Measurements from ENCODE around the gene HIVEP2. TPM values are rescaled to one million over a fixed set of nuclear protein-coding genes. Genes with fewer than 3 reads are reported as not detected.
A peak's percentile ranks its signal among the peaks of the same experiment; 100 is the strongest.

Gene HIVEP2
- polyA plus RNA-seq, 1 donor from 2014 or later = 5.9 TPM

DNA sequence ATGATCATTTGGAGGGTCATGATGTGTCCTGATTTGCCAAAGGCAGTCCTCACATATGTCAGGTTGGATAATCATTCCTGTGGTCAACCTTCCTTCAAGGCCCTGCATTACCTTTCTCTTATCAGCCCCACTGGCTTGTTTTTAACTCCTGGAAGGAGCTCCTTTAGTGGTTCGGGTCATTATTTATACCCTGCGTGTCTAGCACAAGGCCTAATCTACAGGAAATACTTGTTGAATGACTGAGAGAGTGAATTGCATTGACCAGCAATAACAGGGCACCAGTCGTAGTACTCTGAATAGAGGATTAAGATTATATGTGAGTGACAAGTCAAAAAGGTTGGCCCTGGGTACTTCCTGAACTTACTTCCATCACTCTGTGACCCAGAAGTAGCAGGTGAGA, 4.5 kb downstream of the HIVEP2 start:
- H3K4me3 Mint-ChIP-seq = no peak overlapping the region
- H3K27me3 Mint-ChIP-seq = no peaks in the 10 kb centered on the region
- H3K36me3 Mint-ChIP-seq = no peaks in the 10 kb centered on the region
- peak overlapping the region in 1 of 3 donors; percentile 67 for H3K27ac Mint-ChIP-seq
- peaks cover 0 to 2% (median 0%) of the 10 kb centered on the region in 3 donors for H3K9me3 Mint-ChIP-seq
- peaks cover 44 to 56% (median 45%) of the 10 kb centered on the region in 3 donors for H3K4me1 Mint-ChIP-seq

DNA sequence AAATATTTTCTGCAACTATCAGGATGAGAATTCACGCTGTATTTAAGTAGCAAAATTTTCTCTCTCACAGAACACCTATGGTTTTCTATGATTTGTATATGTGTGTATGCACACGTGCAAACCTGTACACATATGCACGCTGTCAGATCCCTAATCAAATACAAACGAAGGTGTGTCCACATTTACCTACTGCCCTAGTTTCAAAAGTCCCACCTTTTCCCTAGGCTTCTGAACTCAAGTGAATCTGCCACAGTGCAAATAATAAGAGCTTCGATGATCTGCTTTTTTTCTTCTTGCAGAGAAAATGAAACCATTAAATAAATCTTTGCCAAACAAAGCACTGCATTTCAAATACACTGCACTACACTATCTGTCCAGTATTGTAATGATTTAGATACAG, 6.5 kb downstream of the HIVEP2 start:
- no peaks in the 10 kb centered on the region for H3K27me3 Mint-ChIP-seq
- H3K4me3 Mint-ChIP-seq = peak overlapping the region in 1 of 4 donors; percentile 61
- H3K9me3 Mint-ChIP-seq = no peaks in the 10 kb centered on the region
- no peak overlapping the region for H3K27ac Mint-ChIP-seq
- peaks cover 1% of the 10 kb centered on the region for H3K36me3 Mint-ChIP-seq
- H3K4me1 Mint-ChIP-seq = peaks cover 58 to 69% (median 60%) of the 10 kb centered on the region in 3 donors

DNA sequence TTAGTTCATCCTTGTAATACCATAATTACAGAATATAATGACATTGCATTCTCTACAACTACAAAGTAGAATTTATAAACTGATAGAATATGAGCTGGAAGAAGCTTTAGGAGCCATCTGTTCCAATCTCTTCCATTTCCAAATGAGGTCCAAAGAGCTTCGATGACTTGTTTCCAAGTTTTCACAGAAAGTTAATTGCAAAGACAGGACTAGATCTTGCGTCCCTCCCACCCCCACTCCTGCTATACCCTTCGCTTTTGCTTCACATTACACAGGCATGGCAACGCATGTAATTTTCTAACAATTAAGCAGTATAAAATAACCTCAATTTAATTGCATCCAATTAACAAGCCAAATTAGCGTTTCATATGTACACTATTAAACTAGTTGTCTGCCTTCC, 7.0 kb downstream of the HIVEP2 start:
- peaks cover 60 to 70% (median 60%) of the 10 kb centered on the region in 3 donors for H3K4me1 Mint-ChIP-seq
- no peaks in the 10 kb centered on the region for H3K27me3 Mint-ChIP-seq
- H3K36me3 Mint-ChIP-seq = peaks cover 1% of the 10 kb centered on the region
- H3K27ac Mint-ChIP-seq = peak overlapping the region in 2 of 3 donors; percentile 18 to 39
- no peaks in the 10 kb centered on the region for H3K9me3 Mint-ChIP-seq
- H3K4me3 Mint-ChIP-seq = peak overlapping the region in 1 of 4 donors; percentile 61

DNA sequence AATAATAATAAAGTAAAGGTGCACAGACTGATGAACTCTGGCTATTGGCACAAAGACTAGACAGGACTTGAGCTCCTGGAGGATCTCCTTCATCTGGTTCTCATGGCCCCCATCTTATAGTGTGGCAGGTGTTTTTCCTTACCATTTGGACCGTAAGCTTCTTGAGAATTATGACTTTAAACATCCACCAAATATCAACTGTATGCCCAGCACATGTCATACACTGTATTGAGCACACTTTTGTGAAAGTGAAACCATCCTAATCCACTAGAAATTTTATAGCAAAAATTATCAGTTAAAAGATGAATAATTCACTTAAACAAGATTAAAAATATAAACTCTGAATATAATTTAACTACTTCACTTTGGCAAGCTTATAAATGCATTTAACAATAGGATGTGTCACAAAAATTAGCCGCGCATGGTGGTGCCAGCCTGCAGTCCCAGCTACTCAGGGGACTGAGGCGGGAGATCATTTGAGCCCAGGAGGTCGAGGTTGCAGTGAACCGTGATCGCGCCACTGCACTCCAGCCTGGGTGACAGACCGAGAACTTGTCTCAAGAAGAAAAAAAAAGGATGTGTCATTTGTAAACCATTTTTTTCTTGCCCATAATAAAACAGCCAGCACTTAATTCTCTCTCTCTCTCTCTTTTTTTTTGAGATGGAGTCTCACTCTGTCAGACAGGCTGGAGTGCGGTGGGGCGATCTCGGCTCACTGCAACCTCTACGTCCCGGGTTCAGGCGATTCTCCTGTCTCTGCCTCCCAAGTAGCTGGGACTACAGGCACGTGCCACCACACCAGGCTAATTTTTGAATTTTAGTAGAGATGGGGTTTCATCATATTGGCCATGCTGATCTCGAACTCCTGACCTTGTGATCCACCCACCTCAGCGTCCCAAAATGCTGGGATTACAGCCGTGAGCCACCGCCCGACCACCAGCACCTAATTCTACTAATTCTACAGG, 9.1 kb downstream of the HIVEP2 start:
- Mint-ChIP-seq H3K27me3 (no peaks in the 10 kb centered on the region), H3K36me3 (peaks cover 1% of the 10 kb centered on the region), H3K9me3 (no peaks in the 10 kb centered on the region), H3K4me1 (peaks cover 64 to 71% (median 69%) of the 10 kb centered on the region in 3 donors), H3K4me3 (peak overlapping the region; percentile 54 to 93 (median 88)), H3K27ac (peak overlapping the region; percentile 58 to 93 (median 90))

DNA sequence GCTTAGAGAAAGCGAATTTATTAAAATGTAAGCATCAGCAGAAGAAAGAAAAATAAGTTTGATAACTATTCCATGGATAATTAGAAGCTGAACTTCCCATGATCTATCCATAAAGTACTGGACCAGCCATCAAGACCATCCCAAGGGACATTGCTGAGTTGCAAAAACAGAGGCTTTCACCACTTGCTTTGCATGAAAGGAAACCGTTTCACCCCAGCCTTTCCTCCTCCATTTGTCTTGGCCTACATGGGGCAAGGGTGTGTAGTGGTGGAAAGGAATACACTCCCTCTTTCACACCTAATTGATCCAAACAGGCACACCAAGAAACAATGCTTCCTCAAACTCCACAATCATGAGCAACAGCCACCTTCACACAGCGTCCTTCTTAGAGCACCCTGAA, 10.4 kb downstream of the HIVEP2 start:
- peak overlapping the region; percentile 9 to 94 (median 74) for H3K4me3 Mint-ChIP-seq
- H3K36me3 Mint-ChIP-seq = peaks cover 2% of the 10 kb centered on the region
- peak overlapping the region; percentile 58 to 90 (median 88) for H3K27ac Mint-ChIP-seq
- peaks cover 72 to 78% (median 76%) of the 10 kb centered on the region in 3 donors for H3K4me1 Mint-ChIP-seq
- H3K9me3 Mint-ChIP-seq = no peaks in the 10 kb centered on the region
- H3K27me3 Mint-ChIP-seq = no peaks in the 10 kb centered on the region

DNA sequence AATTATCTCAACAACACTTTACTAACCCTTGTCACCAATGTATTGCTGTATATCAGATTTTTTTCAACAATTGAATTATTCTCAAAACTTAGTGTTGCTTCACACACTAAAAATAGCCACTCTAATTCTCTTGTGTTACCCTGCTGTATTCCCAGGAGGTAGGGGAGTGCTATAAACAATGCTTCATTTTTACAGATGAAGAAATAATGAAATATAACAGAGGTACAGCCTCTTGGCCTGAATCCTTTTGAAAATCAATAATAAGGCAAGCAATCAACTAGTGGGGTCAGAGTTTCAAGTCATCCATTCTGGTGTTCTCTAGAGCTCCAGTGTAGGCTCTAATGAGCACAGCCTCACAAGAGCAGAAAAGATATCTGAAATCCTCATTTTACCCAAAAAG, 10.9 kb downstream of the HIVEP2 start:
- peaks cover 70 to 78% (median 73%) of the 10 kb centered on the region in 3 donors for H3K4me1 Mint-ChIP-seq
- H3K27ac Mint-ChIP-seq = peak overlapping the region; percentile 58 to 90 (median 88)
- peak overlapping the region in 2 of 4 donors; percentile 54 to 94 for H3K4me3 Mint-ChIP-seq
- H3K36me3 Mint-ChIP-seq = peaks cover 2% of the 10 kb centered on the region
- no peaks in the 10 kb centered on the region for H3K9me3 Mint-ChIP-seq
- no peaks in the 10 kb centered on the region for H3K27me3 Mint-ChIP-seq

DNA sequence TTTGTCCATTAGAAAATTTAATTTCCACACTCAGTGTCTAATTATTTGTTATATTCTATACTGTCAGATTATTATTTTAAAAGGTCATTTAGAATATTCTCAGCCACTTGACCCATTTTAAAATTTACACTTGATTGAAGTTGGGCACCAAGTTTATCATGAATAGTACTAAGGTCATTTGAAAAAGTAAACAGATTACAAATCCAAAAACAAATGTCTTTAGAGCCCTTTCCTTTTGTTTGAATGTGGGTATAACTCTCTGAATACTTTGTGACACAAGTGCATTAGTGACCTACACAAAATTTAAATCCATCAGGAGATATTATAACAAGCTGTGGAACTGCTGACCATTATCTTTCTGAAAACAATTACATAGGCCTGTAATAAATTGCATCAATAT, 11.3 kb downstream of the HIVEP2 start:
- H3K36me3 Mint-ChIP-seq = peaks cover 2% of the 10 kb centered on the region
- peaks cover 74 to 81% (median 75%) of the 10 kb centered on the region in 3 donors for H3K4me1 Mint-ChIP-seq
- H3K27ac Mint-ChIP-seq = peak overlapping the region; percentile 58 to 90 (median 74)
- H3K4me3 Mint-ChIP-seq = peak overlapping the region in 2 of 4 donors; percentile 54 to 74
- no peaks in the 10 kb centered on the region for H3K9me3 Mint-ChIP-seq
- H3K27me3 Mint-ChIP-seq = no peaks in the 10 kb centered on the region

DNA sequence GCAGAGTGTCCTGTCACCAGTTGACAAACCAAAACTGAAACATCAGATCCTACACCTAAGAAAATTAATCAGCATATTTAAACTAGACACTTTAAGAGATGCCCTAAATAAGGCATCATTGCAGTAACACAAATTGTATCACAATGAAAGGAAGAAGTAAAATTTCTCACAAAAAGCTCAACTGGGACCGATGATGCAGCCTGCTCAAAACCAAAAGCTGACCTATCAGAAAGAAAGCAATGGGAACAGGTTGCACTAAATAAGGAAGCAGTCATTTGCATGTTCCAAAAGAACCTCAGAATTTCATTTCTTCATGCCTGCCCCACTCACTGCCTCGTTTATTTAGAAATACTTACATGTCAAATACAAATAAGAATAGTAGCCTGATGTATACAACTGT, 12.1 kb downstream of the HIVEP2 start:
- no peaks in the 10 kb centered on the region for H3K27me3 Mint-ChIP-seq
- H3K9me3 Mint-ChIP-seq = no peaks in the 10 kb centered on the region
- H3K36me3 Mint-ChIP-seq = peaks cover 2% of the 10 kb centered on the region
- peaks cover 75 to 76% (median 76%) of the 10 kb centered on the region in 3 donors for H3K4me1 Mint-ChIP-seq
- peak overlapping the region; percentile 17 to 83 (median 53) for H3K4me3 Mint-ChIP-seq
- H3K27ac Mint-ChIP-seq = peak overlapping the region; percentile 8 to 74 (median 28)

DNA sequence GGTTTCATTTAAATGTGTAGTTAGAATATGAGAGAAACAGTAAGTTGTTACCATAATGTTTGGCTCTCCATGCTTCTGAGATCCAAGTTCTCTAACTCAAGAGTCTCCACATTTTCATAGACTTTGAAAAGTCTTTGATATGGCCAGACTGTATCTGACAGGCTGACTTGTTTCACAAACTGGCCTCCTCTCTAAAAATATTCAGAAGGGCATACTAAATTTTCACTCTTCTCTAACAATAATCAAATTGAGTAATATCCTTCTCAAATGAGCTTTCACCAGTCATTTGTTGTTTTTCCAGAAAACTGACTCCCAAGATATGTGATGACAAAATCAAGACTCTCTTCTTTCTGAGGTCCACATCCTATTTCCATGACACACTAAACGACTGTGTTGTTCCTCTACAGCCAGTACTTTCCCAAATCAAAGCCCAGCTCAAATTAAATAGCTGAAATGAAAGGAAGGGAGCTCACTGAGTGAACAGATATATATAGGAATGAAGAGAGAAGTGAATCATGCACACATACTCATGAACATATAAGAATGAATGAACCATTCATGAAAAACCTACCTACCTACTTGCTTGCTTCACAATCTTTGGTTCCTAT, 15.1 kb downstream of the HIVEP2 start:
- no peaks in the 10 kb centered on the region for H3K27me3 Mint-ChIP-seq
- H3K27ac Mint-ChIP-seq = peak overlapping the region; percentile 78 to 88 (median 84)
- H3K4me1 Mint-ChIP-seq = peaks cover 68 to 81% (median 70%) of the 10 kb centered on the region in 3 donors
- peaks cover 2% of the 10 kb centered on the region for H3K36me3 Mint-ChIP-seq
- H3K9me3 Mint-ChIP-seq = no peaks in the 10 kb centered on the region
- H3K4me3 Mint-ChIP-seq = peak overlapping the region; percentile 5 to 80 (median 45)

DNA sequence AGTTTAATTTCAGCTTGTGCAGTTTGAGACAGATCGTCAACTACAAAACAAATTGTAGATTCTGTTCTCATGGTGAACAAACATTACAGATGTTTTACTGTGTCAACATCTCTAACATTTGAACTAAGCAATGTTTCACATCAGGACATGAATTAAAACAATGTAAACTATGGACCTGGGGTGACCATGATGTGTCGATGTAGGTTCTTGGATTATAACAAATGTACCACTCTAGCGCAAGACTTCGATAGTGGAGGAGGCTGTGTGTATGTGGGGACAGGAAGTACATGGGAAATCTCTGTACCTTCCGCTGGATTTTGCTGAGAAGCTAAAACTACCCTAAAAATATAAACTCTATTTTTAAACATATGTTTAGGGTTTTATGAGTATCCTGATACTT, 17.1 kb downstream of the HIVEP2 start:
- Mint-ChIP-seq H3K36me3 (peaks cover 1% of the 10 kb centered on the region), H3K4me3 (peak overlapping the region; percentile 90 to 96 (median 92)), H3K27me3 (no peaks in the 10 kb centered on the region), H3K27ac (peak overlapping the region; percentile 92 to 99 (median 93)), H3K4me1 (peaks cover 49 to 65% (median 50%) of the 10 kb centered on the region in 3 donors), H3K9me3 (no peaks in the 10 kb centered on the region)

DNA sequence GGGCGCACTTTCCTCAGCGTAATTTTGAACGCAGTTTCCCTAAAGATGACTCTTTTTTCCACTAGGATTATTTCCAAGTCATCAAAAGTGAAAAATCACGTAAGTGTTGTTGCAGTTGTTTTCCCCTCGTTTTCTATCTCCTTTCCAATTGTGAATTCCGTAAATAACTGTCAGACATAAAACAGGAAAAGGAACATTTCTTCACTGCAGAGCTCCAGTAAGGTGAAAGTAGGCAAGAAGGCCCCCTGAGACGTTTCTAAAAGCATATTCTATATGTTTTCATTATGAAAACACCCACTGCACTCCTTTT, 17.8 kb downstream of the HIVEP2 start:
- peak overlapping the region; percentile 92 to 99 (median 93) for H3K27ac Mint-ChIP-seq
- H3K4me3 Mint-ChIP-seq = peak overlapping the region; percentile 90 to 96 (median 92)
- no peaks in the 10 kb centered on the region for H3K9me3 Mint-ChIP-seq
- H3K4me1 Mint-ChIP-seq = peaks cover 43 to 59% (median 43%) of the 10 kb centered on the region in 3 donors
- H3K36me3 Mint-ChIP-seq = peaks cover 1% of the 10 kb centered on the region
- no peaks in the 10 kb centered on the region for H3K27me3 Mint-ChIP-seq

DNA sequence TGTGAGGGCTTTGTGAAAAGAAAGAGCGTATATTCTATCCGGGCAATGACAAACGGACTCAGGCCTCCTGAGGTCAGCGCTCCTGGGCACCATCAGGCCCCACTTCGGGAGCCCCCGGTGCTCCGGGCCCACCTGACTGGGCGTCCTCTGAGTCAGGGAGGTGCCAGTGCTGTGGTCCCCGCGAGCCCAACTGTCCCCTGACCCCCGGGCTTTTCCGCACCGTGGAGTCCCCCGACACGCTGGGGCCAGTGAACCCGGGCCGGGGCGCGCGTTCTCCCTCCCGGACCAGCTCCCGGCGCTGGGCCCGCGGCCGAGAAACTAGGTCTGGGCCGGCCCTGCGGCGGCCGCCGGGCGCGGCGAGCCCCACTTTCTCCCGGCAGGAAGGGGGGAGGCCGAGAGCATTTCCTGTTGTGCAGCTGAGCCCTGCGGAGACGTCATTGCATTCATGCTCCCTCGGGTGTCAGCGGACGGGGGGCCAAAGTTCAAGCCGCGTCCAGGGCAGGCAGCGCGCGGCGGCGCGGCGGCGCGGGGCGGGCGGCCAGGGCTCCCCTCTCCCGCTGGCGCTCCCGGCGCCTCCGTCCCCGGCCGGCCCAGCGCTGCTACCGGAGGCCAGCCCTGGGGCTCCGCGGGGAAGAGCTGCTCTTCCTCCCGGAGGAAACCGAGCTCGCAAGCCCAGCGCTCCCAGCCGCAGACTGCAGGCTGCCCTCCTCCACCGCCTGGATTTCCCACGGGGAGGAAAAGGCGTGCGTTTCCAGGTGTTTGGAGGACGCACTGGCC, 18.3 kb downstream of the HIVEP2 start:
- H3K36me3 Mint-ChIP-seq = peaks cover 1% of the 10 kb centered on the region
- H3K27ac Mint-ChIP-seq = peak overlapping the region; percentile 93 to 99 (median 97)
- H3K27me3 Mint-ChIP-seq = no peaks in the 10 kb centered on the region
- H3K4me1 Mint-ChIP-seq = peaks cover 40 to 54% (median 42%) of the 10 kb centered on the region in 3 donors
- no peaks in the 10 kb centered on the region for H3K9me3 Mint-ChIP-seq
- peak overlapping the region; percentile 90 to 96 (median 92) for H3K4me3 Mint-ChIP-seq

DNA sequence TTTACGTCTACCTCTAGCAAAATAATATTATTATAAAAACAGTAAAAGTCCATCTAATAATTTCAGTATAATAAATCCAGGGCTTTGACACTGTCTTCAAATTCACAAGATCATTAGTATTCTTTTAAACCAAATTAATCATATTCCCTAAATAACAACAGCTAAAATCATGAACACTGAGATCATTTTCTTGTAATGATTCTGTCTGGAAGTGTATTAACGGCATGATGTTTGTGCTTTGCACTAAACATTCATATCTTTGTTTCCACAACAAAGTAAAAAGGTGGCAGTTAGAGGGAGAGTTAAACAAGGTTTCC, 18.8 kb downstream of the HIVEP2 start:
- peak overlapping the region; percentile 93 to 99 (median 97) for H3K27ac Mint-ChIP-seq

DNA sequence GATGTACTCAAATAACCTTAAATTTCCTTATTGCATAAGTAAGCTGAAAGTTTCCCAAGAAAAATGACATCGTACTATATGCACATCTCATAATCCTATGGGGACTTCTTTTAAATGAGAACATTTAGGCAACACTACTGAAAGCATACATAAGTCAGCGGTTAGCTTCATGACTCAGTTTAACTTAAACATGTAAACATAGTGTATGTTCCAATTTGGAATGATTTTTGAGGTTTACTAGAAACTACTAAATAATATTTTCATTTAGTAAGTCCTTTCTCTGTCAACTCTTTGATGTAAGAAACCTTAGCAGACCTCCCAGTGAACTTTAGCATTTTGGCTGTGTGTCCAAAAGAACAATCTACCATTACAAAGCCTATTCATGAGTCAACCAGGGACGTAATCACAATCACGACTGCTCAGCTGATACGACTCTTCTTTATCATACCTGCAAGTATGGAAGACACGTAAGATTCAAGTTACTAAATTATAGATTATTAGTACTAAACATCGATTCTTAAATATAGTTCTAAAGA, 19.3 kb downstream of the HIVEP2 start:
- no peaks in the 10 kb centered on the region for H3K9me3 Mint-ChIP-seq
- H3K36me3 Mint-ChIP-seq = peaks cover 1% of the 10 kb centered on the region
- H3K4me3 Mint-ChIP-seq = peak overlapping the region in 3 of 4 donors; percentile 51 to 94 (median 58)
- H3K27ac Mint-ChIP-seq = peak overlapping the region; percentile 93 to 99 (median 97)
- H3K4me1 Mint-ChIP-seq = peaks cover 37 to 44% (median 37%) of the 10 kb centered on the region in 3 donors
- no peaks in the 10 kb centered on the region for H3K27me3 Mint-ChIP-seq

More for the DNA sequence above, 18.8 kb downstream of the HIVEP2 start:
- no peaks in the 10 kb centered on the region for H3K27me3 Mint-ChIP-seq
- H3K9me3 Mint-ChIP-seq = no peaks in the 10 kb centered on the region
- H3K36me3 Mint-ChIP-seq = peaks cover 1% of the 10 kb centered on the region
- H3K4me3 Mint-ChIP-seq = peak overlapping the region; percentile 90 to 96 (median 92)
- H3K4me1 Mint-ChIP-seq = peaks cover 35 to 48% (median 40%) of the 10 kb centered on the region in 3 donors

All from IgD-negative memory B cell (primary cell).